GM12873 (cell line): ENCODE data around the gene MRPL50.
"Not testable (repeated sequence)": the region's sequence is repeated elsewhere in the genome, so short reads cannot be mapped to it uniquely, and the experiment has no call there.

Experiments used
- CTCF ChIP-seq: IDR thresholded peaks from 2 replicates; pipeline ENCODE4 v1.5.1; 2012; ENCODE audit warnings: low read depth, mild to moderate bottlenecking, moderate library complexity, low read length, control low read depth; ENCODE audit not compliant: insufficient read depth; ENCODE audit errors: missing control alignments

The MRPL50 gene

GRCh38 chr9:101387871-101388506 lies 10.4 kb downstream of the MRPL50 start:
- TF ChIP-seq CTCF: peak; percentile 54

- TF ChIP-seq CTCF: not testable (repeated sequence)
Observed at GRCh38 chr9:101384873-101385536, 13.4 kb downstream of the MRPL50 start, which contains the start of gene BAAT. TSS of gene BAAT (minus strand) at chr9:101385006. CDS start at chr9:101371404, 13,602 bp downstream.

DNA sequence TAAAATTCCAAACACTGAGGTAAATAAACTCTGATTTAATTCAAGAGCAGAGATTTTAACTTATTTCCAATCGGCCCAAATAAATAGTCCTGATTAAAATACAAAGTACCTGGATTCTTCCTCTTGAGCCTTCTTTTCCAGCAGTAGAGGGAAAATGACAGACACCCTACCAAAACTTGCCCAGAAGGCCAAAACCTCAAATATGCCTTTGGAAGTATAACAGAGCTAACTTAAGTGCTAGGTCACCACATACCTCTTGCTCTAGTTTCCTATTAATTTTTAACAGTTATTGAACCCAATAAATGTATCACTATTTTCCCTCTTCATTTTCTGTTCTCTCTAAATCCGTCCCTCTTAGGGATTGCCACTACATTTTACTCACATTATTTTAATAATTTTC lies 15.1 kb downstream of the MRPL50 start:
- no peak for TF ChIP-seq CTCF

DNA sequence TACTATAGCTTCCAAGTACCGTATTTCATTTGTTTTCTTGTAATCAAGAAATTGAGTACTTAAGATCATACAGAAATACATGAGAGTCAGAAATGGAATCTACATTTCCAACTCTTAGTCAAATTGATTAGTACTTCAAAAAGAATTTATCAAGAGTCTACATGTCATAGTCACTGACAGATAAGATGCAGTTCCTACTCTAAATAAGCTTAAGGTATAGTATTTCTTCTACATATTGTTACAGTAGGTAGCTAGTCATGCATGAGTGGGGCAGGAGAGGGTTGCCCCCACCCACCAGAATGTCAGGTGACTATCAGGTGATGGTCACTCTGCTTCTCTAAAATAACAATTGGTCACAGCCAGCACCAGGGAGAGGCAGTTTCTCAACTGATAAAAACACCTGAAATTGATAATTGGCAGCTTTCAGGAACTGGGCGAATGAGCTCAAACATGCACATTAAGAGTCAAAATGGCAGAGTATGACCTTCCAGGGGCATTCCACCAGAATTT lies 16.5 kb downstream of the MRPL50 start:
- TF ChIP-seq CTCF: no peak

GRCh38 chr9:101381118-101381517 lies 17.3 kb downstream of the MRPL50 start:
- TF ChIP-seq CTCF: no peak

DNA sequence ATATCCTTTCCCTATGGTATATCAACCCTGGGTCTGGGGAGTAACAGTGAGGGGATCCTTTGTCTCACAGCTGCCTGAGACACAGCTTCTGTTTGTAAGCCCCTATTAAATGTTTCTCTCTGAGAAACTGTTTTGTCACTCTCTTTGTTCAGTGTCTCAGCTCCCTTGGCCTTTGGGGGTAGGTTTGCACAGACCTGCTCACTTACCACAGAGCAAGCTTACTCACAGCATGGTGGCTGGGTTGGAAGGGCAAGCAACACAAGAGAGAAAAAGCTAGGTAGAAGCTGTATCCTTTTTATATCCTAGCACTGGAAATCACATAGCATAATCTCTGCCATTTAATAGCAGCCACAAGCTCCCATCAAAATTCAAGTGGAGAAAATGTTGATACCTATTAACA lies 18.1 kb downstream of the MRPL50 start:
- no peak for TF ChIP-seq CTCF

GRCh38 chr9:101376111-101376848 lies 22.1 kb downstream of the MRPL50 start:
- TF ChIP-seq CTCF: no peak
